SK-N-SH (cell line): Measurements from ENCODE around the gene ADGRL3. TPM values are rescaled to one million over a fixed set of nuclear protein-coding genes. Genes with fewer than 3 reads are reported as not detected.

Experiments
- CTCF ChIA-PET: fragments of 300-600, 350-600 bp; formaldehyde crosslinking; extraction: SDS; loops from one replicate; lab custom pipeline; 2021; lab: Yijun Ruan, JAX
- POLR2A ChIA-PET: fragments of 350-600 bp; sonication (Branson Sonifier 250); formaldehyde crosslinking; extraction: SDS; loops from one replicate; lab custom pipeline; 2020; ENCODE audit warnings: antibody characterized with exemption, inconsistent platforms; lab: Yijun Ruan, JAX
- DNase-seq: peaks from one replicate; pipeline ENCODE4 v3.0.0; 2012
- H2AFZ ChIP-seq: fragments of 200-600 bp; sonication (generic); 2 replicates; pipeline ENCODE4 v1.8.1; 2016; ENCODE audit warnings: antibody characterized with exemption, mild to moderate bottlenecking, low read depth
- H3F3A ChIP-seq: fragments of 200-600 bp; sonication (generic); replicated peaks from 2 replicates; pipeline ENCODE3; 2016; ENCODE audit warnings: antibody characterized with exemption, mild to moderate bottlenecking; ENCODE audit not compliant: insufficient read depth
- H3K27ac ChIP-seq, 2 experiments: fragments of 200-500 bp in 1 of 2; fragments of 200-600 bp in 1 of 2; sonication (Bioruptor generic) in 1 of 2; sonication (generic), shearing (Covaris generic) in 1 of 2; 2 replicates each; pipeline versions ENCODE4 v1.5.1 to v1.6.1; 2014 to 2016; ENCODE audit warnings: low read depth in 2 of 2, inconsistent platforms in 1 of 2, low read length in 1 of 2, mild to moderate bottlenecking in 1 of 2, mixed read lengths in 1 of 2
- H3K27me3 ChIP-seq: fragments of 200-600 bp; sonication (generic), shearing (Covaris generic); 2 replicates; pipeline ENCODE4 v1.6.1; 2016; ENCODE audit warnings: mixed run types; ENCODE audit not compliant: insufficient read depth
- H3K36me3 ChIP-seq, 2 experiments: fragments of 200-500 bp in 1 of 2; fragments of 200-600 bp in 1 of 2; sonication (Bioruptor generic) in 1 of 2; sonication (generic) in 1 of 2; replicated peaks in 1 of 2; 2 replicates each; pipeline versions ENCODE3 to v1.5.1; 2014 to 2016; ENCODE audit warnings: low read length in 1 of 2, mild to moderate bottlenecking in 1 of 2; ENCODE audit not compliant: insufficient read depth in 2 of 2, control insufficient read depth in 1 of 2
- H3K4me1 ChIP-seq, 2 experiments: fragments of 200-500 bp in 1 of 2; fragments of 200-600 bp in 1 of 2; sonication (Bioruptor generic) in 1 of 2; sonication (generic), shearing (Covaris generic) in 1 of 2; 2 replicates each; pipeline versions ENCODE4 v1.5.1 to v1.6.1; 2014 to 2016; ENCODE audit warnings: low read depth in 1 of 2, low read length in 1 of 2, mixed run types in 1 of 2; ENCODE audit not compliant: insufficient read depth in 2 of 2, control insufficient read depth in 1 of 2
- H3K4me2 ChIP-seq: fragments of 200-600 bp; sonication (generic), shearing (Covaris generic); 2 replicates; pipeline ENCODE4 v1.6.1; 2017; ENCODE audit warnings: mixed run types
- H3K4me3 ChIP-seq, 2 experiments: fragments of 200-500 bp in 1 of 2; fragments of 200-600 bp in 1 of 2; sonication (Bioruptor generic) in 1 of 2; sonication (generic), shearing (Covaris generic) in 1 of 2; 2 replicates each; pipeline versions ENCODE4 v1.5.1 to v1.8.1; 2014 to 2016; ENCODE audit warnings: low read depth in 2 of 2, inconsistent platforms in 1 of 2, low read length in 1 of 2, mild to moderate bottlenecking in 1 of 2, mixed read lengths in 1 of 2, moderate library complexity in 1 of 2
- H3K79me2 ChIP-seq: fragments of 200-600 bp; sonication (generic); 2 replicates; pipeline ENCODE4 v1.8.1; 2017; ENCODE audit warnings: mild to moderate bottlenecking; ENCODE audit not compliant: insufficient read depth
- H3K9ac ChIP-seq: fragments of 200-600 bp; sonication (generic); 2 replicates; pipeline ENCODE4 v1.6.1; 2017; ENCODE audit warnings: mixed run types
- H3K9me2 ChIP-seq: fragments of 200-600 bp; sonication (generic); 2 replicates; pipeline ENCODE4 v1.6.1; 2017; ENCODE audit warnings: mixed run types
- H3K9me3 ChIP-seq: fragments of 200-600 bp; sonication (generic); 2 replicates; pipeline ENCODE4 v1.6.1; 2017; ENCODE audit warnings: mixed run types, mild to moderate bottlenecking, moderate library complexity
- H4K20me1 ChIP-seq: fragments of 200-600 bp; sonication (generic); 2 replicates; pipeline ENCODE4 v1.6.1; 2017; ENCODE audit warnings: mild to moderate bottlenecking, mixed run types; ENCODE audit not compliant: insufficient read depth
- ELF1 ChIP-seq: IDR thresholded peaks from 2 replicates; pipeline ENCODE4 v1.4.0; 2012
- FOXJ3 ChIP-seq: sonication (generic); formaldehyde crosslinking; IDR thresholded peaks from 2 replicates; pipeline ENCODE4 v1.5.1; 2020; ENCODE audit warnings: mild to moderate bottlenecking, missing genetic modification reagents
- FOXM1 ChIP-seq: IDR thresholded peaks from 2 replicates; pipeline ENCODE4 v1.4.0; 2012; ENCODE audit warnings: low read depth, mild to moderate bottlenecking
- GABPA ChIP-seq: IDR thresholded peaks from 2 replicates; pipeline ENCODE4 v1.4.0; 2012; ENCODE audit warnings: low read depth, mild to moderate bottlenecking
- GATA2 ChIP-seq: sonication (generic); formaldehyde crosslinking; IDR thresholded peaks from 2 replicates; pipeline ENCODE4 v1.5.0; 2020; ENCODE audit warnings: mild to moderate bottlenecking, missing genetic modification reagents
- IRF3 ChIP-seq: fragments of 150-350 bp; IDR thresholded peaks from 2 replicates; pipeline ENCODE4 v1.6.1; 2016; ENCODE audit warnings: mild to moderate bottlenecking, low read depth, low read length
- JUND ChIP-seq: IDR thresholded peaks from 2 replicates; pipeline ENCODE4 v1.4.0; 2012
- MEF2A ChIP-seq: IDR thresholded peaks from 2 replicates; pipeline ENCODE4 v1.4.0; 2012; ENCODE audit warnings: low read depth, borderline replicate concordance
- MXI1 ChIP-seq: IDR thresholded peaks from 2 replicates; pipeline ENCODE4 v1.6.1; 2012; ENCODE audit warnings: mild to moderate bottlenecking, low read depth, low read length, improper control_type of control experiment
- NRF1 ChIP-seq: IDR thresholded peaks from 2 replicates; pipeline ENCODE4 v1.6.1; 2012; ENCODE audit warnings: low read depth, mild to moderate bottlenecking, low read length
- PBX3 ChIP-seq: IDR thresholded peaks from 2 replicates; pipeline ENCODE4; 2012
- RCOR1 ChIP-seq: fragments of 150-350 bp; IDR thresholded peaks from 2 replicates; pipeline ENCODE4 v1.6.1; 2017; ENCODE audit warnings: antibody characterized with exemption, low read length
- REST ChIP-seq: IDR thresholded peaks from 2 replicates; pipeline ENCODE4 v1.6.1; 2012; ENCODE audit warnings: mild to moderate bottlenecking, low read depth, low read length, moderate library complexity
- RFX5 ChIP-seq: IDR thresholded peaks from 2 replicates; pipeline ENCODE4 v1.6.1; 2012; ENCODE audit warnings: mild to moderate bottlenecking, improper control_type of control experiment, low read length
- RXRA ChIP-seq: IDR thresholded peaks from 2 replicates; pipeline ENCODE4 v1.4.0; 2012; ENCODE audit warnings: low read depth, mild to moderate bottlenecking, borderline replicate concordance
- SIN3A ChIP-seq: IDR thresholded peaks from 2 replicates; pipeline ENCODE4 v1.6.1; 2012; ENCODE audit warnings: low read depth, mild to moderate bottlenecking, low read length, moderate library complexity, borderline replicate concordance
- TAF1 ChIP-seq: IDR thresholded peaks from 2 replicates; pipeline ENCODE4 v1.6.1; 2012; ENCODE audit warnings: low read depth, mild to moderate bottlenecking, low read length, moderate library complexity, borderline replicate concordance
- TCF12 ChIP-seq: IDR thresholded peaks from 2 replicates; pipeline ENCODE4 v1.4.0; 2012
- TEAD4 ChIP-seq: IDR thresholded peaks from 2 replicates; pipeline ENCODE4 v1.4.0; 2012; ENCODE audit warnings: mild to moderate bottlenecking, borderline replicate concordance; ENCODE audit not compliant: insufficient read depth
- YY1 ChIP-seq: IDR thresholded peaks from 2 replicates; pipeline ENCODE4 v1.4.0; 2012; ENCODE audit warnings: low read depth, mild to moderate bottlenecking
- WGBS: methylation state at CpG from one replicate; pipeline ENCODE4 v1.1.6; 2017; ENCODE audit warnings: low lambda C conversion rate; 5-methylcytosine and 5-hydroxymethylcytosine counted together
- polyA plus RNA-seq, 3 experiments: library from polyadenylated mRNA; depleted of rRNA; stranded (reverse); fragments of >200 nt; gene quantifications; 2 replicates each; pipeline ENCODE4 v1.2.3, GENCODE V29; 2012
- TF ChIP-seq, protein P1 (sequence below): IDR thresholded peaks from 2 replicates; pipeline ENCODE4 v1.4.0; 2012; ENCODE audit warnings: low read depth, borderline replicate concordance

ADGRL3 gene
- polyA plus RNA-seq, 1 of the 3 experiments (the other 2 are of a cell fraction) = 0.03 TPM

DNA sequence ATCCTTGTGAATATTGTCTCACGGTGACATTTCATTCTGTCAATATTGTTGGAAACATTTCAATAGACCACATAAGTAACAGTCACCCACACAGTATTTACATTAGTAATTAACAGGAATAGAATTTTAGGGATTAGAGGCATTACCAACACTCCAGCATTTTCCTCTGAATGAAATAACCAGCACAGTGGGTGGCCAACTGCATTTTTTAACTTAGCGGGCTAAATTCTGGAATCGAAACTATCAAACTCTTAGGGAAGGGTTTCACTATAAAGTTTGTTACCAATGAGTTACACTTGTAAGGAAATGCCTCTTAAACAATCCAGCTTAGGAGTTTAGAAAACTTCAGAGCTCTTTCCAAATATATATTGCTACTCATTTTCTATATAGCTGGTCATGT is 403.0 kb downstream of the ADGRL3 start:
- H3K4me2 ChIP-seq = no peak overlapping the region
- no peak overlapping the region for H3K27ac ChIP-seq
- H3K27me3 ChIP-seq = no peaks in the 10 kb centered on the region
- H2AFZ ChIP-seq = no peak overlapping the region
- no peak overlapping the region for H3K4me3 ChIP-seq
- H3K9me3 ChIP-seq = no peaks in the 10 kb centered on the region
- H3K4me1 ChIP-seq = no peaks in the 10 kb centered on the region; a peak in 1 of 4 replicates
- H3K9me2 ChIP-seq = no peaks in the 10 kb centered on the region
- TF ChIP-seq RCOR1 = no peak
- no peak for TF ChIP-seq YY1
- TF ChIP-seq GABPA = no peak
- no peak for TF ChIP-seq TCF12
- no peak for TF ChIP-seq FOXM1
- TF ChIP-seq MEF2A = no peak
- TF ChIP-seq PBX3 = no peak
- TF ChIP-seq MXI1 = no peak
- no peak for TF ChIP-seq RFX5
- no peak for TF ChIP-seq TAF1
- no peak for TF ChIP-seq IRF3
- TF ChIP-seq, protein P1, sequence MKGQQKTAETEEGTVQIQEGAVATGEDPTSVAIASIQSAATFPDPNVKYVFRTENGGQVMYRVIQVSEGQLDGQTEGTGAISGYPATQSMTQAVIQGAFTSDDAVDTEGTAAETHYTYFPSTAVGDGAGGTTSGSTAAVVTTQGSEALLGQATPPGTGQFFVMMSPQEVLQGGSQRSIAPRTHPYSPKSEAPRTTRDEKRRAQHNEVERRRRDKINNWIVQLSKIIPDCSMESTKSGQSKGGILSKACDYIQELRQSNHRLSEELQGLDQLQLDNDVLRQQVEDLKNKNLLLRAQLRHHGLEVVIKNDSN = no peak
- no peak for TF ChIP-seq GATA2 (CRISPR knock-in tag)
- TF ChIP-seq RXRA = no peak
- no peak for TF ChIP-seq FOXJ3
- H3K9ac ChIP-seq = no peak overlapping the region
- ChIA-PET POLR2A (no interaction called here), CTCF (no interaction called here)
- WGBS = 57% methylated on average over 3 of the region's 3 CpGs
- H3K79me2 ChIP-seq = no peaks in the 10 kb centered on the region
- H3F3A ChIP-seq = no peaks in the 10 kb centered on the region
- H4K20me1 ChIP-seq = no peaks in the 10 kb centered on the region
- no peak for DNase-seq
- no peaks in the 10 kb centered on the region for H3K36me3 ChIP-seq

- POLR2A ChIA-PET = no interaction called here
- WGBS = 20% methylated on average over 2 of the region's 2 CpGs
- H3K9me3 ChIP-seq = no peaks in the 10 kb centered on the region
- no peaks in the 10 kb centered on the region for H4K20me1 ChIP-seq
- H3F3A ChIP-seq = no peaks in the 10 kb centered on the region
- H3K9me2 ChIP-seq = no peaks in the 10 kb centered on the region
- CTCF ChIA-PET = no interaction called here
- TF ChIP-seq JUND (no peak), SIN3A (no peak), TEAD4 (no peak), NRF1 (no peak), ELF1 (no peak), REST (no peak)
- H3K79me2 ChIP-seq = no peaks in the 10 kb centered on the region
- no peaks in the 10 kb centered on the region for H3K36me3 ChIP-seq
- no peaks in the 10 kb centered on the region for H3K27me3 ChIP-seq
- no peak overlapping the region for H3K4me2 ChIP-seq
- H3K27ac ChIP-seq = no peak overlapping the region
- H3K4me3 ChIP-seq = no peak overlapping the region
- no peaks in the 10 kb centered on the region for H3K4me1 ChIP-seq
- no peak for DNase-seq
- no peak overlapping the region for H2AFZ ChIP-seq
- no peak overlapping the region for H3K9ac ChIP-seq
Observed at GRCh38 chr4:61604054-61604453, 403.9 kb downstream of the ADGRL3 start.
